BE2C (cell line): ENCODE results near the gene APOBEC3C.
"Not testable (repeated sequence)": the region's sequence is repeated elsewhere in the genome, so short reads cannot be mapped to it uniquely, and the experiment has no call there.

ENCODE experiments used
- DNase-seq: peaks from one replicate; pipeline ENCODE4 v3.0.0-alpha.2; 2020
- H3K27me3 ChIP-seq: fragments of 250-450 bp; sonication (Bioruptor Pico); 2 replicates; pipeline ENCODE4 v1.5.1; 2020; ENCODE audit warnings: mild to moderate bottlenecking
- H3K36me3 ChIP-seq: fragments of 250-450 bp; sonication (Bioruptor Pico); 2 replicates; pipeline ENCODE4 v1.5.1; 2020; ENCODE audit warnings: mild to moderate bottlenecking
- H3K4me1 ChIP-seq: fragments of 250-450 bp; sonication (Bioruptor Pico); 2 replicates; pipeline ENCODE4 v1.5.1; 2020
- H3K4me3 ChIP-seq: 2 replicates; pipeline ENCODE4 v1.5.1; 2011; ENCODE audit warnings: low read depth, low read length
- H3K9me3 ChIP-seq: fragments of 250-450 bp; sonication (Bioruptor Pico); 2 replicates; pipeline ENCODE4 v1.5.1; 2020
- TF ChIP-seq, protein P1 (sequence below): IDR thresholded peaks from 2 replicates; pipeline ENCODE4 v1.5.1; 2012; ENCODE audit warnings: mild to moderate bottlenecking, low read depth, low read length

APOBEC3C gene

DNA sequence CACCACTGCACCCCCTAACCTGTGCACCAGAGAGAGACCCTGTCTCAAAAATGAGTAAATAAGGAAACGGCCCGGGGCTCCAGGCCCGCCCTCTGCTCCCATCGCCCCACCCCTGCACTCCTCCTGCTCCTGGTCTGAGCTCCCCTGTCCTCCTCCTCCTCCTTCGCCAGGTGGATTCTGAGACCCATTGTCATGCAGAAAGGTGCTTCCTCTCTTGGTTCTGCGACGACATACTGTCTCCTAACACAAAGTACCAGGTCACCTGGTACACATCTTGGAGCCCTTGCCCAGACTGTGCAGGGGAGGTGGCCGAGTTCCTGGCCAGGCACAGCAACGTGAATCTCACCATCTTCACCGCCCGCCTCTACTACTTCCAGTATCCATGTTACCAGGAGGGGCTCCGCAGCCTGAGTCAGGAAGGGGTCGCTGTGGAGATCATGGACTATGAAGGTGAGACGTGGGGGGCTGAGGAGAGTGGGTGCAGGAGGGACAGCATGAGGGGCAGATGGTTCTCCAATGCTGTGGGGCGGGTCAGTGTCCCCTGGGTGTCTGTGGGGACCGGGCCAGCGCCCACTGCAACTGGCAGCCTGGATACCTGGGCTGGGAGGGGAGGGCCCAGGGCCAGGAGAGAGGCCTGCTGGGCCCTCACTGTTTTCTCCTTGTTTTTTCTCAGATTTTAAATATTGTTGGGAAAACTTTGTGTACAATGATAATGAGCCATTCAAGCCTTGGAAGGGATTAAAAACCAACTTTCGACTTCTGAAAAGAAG lies 3.7 kb downstream of the APOBEC3C start:
- DNase-seq, result no peak
- H3K36me3 ChIP-seq, result no peaks in the 10 kb centered on the region
- H3K4me1 ChIP-seq, result peaks cover 12% of the 10 kb centered on the region

GRCh38 chr22:39020021-39020651 lies 6.1 kb downstream of the APOBEC3C start:
- not testable (repeated sequence) for H3K27me3 ChIP-seq, DNase-seq, H3K36me3 ChIP-seq, H3K4me1 ChIP-seq, H3K9me3 ChIP-seq
- H3K4me3 ChIP-seq, result peak overlapping the region; percentile 37

More for the DNA sequence above, 3.7 kb downstream of the APOBEC3C start:
- no peaks in the 10 kb centered on the region for H3K27me3 ChIP-seq
- TF ChIP-seq, protein P1, sequence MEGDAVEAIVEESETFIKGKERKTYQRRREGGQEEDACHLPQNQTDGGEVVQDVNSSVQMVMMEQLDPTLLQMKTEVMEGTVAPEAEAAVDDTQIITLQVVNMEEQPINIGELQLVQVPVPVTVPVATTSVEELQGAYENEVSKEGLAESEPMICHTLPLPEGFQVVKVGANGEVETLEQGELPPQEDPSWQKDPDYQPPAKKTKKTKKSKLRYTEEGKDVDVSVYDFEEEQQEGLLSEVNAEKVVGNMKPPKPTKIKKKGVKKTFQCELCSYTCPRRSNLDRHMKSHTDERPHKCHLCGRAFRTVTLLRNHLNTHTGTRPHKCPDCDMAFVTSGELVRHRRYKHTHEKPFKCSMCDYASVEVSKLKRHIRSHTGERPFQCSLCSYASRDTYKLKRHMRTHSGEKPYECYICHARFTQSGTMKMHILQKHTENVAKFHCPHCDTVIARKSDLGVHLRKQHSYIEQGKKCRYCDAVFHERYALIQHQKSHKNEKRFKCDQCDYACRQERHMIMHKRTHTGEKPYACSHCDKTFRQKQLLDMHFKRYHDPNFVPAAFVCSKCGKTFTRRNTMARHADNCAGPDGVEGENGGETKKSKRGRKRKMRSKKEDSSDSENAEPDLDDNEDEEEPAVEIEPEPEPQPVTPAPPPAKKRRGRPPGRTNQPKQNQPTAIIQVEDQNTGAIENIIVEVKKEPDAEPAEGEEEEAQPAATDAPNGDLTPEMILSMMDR, result no peak
- no peaks in the 10 kb centered on the region for H3K9me3 ChIP-seq
- H3K4me3 ChIP-seq, result no peak overlapping the region

GRCh38 chr22:39021552-39022250 lies 7.6 kb downstream of the APOBEC3C start:
- H3K9me3 ChIP-seq, result no peaks in the 10 kb centered on the region
- TF ChIP-seq, protein P1, result no peak

DNA sequence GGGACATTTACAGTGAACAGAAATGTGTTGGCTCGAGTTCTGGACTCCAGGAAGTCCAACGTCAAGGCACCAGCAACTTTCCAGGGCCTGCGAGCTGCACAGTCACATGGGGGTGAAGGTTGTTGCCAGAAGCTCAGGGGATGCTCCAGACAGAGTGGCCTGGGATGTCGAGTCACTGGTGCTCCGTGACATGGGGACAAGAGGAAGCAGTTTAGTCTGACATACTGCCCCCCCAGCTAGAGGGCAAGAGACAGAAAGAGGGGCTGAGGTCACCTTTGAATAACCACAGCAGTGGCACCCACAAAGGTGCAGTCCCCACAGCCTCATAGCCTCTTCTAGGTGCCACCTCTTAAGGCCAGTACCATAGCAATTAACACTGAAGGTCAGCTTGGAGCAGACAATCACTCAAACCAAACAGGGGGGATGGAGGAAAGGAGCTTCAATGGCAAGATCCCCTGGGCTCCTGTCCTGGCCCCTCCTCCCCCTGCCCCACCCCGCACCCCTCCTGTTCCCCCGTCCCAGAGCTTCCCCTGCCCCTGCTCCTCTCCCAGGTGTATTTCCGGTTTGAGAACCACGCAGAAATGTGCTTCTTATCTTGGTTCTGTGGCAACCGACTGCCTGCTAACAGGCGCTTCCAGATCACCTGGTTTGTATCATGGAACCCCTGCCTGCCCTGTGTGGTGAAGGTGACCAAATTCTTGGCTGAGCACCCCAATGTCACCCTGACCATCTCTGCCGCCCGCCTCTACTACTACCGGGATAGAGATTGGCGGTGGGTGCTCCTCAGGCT lies 10.7 kb downstream of the APOBEC3C start:
- Histone ChIP-seq H3K4me1 (peaks cover 8% of the 10 kb centered on the region), H3K27me3 (no peaks in the 10 kb centered on the region), H3K36me3 (no peaks in the 10 kb centered on the region), H3K9me3 (no peaks in the 10 kb centered on the region), H3K4me3 (no peak overlapping the region)
- DNase-seq, result no peak
- TF ChIP-seq, protein P1, result no peak

More at GRCh38 chr22:39021552-39022250, 7.6 kb downstream of the APOBEC3C start:
- Histone ChIP-seq H3K36me3 (no peaks in the 10 kb centered on the region), H3K27me3 (no peaks in the 10 kb centered on the region), H3K4me1 (peaks cover 8% of the 10 kb centered on the region), H3K4me3 (no peak overlapping the region)
- no peak for DNase-seq

DNA sequence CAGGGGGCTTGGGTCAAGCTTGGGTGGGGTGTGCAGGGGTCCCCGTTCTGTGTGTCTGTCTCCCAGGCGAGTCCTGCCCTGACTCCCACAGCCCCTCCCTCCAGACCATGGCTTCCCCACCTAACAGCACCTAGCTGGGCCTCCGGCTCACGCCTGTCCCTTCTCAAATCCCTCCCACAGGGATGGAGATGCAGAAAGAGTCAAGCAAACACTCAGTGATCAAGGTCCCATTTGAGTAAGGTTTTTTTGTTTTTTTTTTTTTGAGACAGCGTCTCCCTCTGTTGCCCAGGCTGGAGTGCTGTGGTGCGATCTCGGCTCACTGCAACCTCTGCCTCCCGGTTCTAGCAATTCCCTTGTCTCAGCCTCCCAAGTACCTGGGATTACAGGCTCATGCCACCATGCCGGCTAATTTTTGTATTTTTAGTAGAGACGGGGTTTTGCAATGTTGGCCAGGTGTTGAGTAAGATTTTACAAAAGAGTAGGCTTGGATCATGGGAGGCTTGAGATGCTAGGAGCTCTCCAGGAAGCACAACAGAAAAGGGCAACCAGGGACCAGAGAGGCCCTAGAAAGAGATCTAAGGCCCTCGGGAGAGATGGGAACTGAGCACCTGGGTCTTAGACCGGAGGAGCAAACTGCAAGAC lies 12.6 kb downstream of the APOBEC3C start:
- TF ChIP-seq, protein P1, result no peak
- Histone ChIP-seq H3K36me3 (no peaks in the 10 kb centered on the region), H3K4me1 (no peaks in the 10 kb centered on the region; the same call in 1 of the 2 replicates), H3K27me3 (no peaks in the 10 kb centered on the region), H3K4me3 (no peak overlapping the region), H3K9me3 (no peaks in the 10 kb centered on the region)
- no peak for DNase-seq

- no peak overlapping the region for H3K4me3 ChIP-seq
- TF ChIP-seq, protein P1, result no peak
- H3K27me3 ChIP-seq, result no peaks in the 10 kb centered on the region
- H3K36me3 ChIP-seq, result no peaks in the 10 kb centered on the region
- no peaks in the 10 kb centered on the region; the same call in 1 of the 2 replicates for H3K4me1 ChIP-seq
- no peaks in the 10 kb centered on the region for H3K9me3 ChIP-seq
- no peak for DNase-seq
Measured at GRCh38 chr22:39027717-39028116, 13.7 kb downstream of the APOBEC3C start.
